Loucy (cell line): Measurements from ENCODE around the gene ALDH1A3.

ENCODE experiments used
- EZH2phosphoT487 ChIP-seq: fragments of 200-600 bp; IDR thresholded peaks from 2 replicates; pipeline ENCODE4 v1.6.1; 2018; ENCODE audit warnings: antibody characterized with exemption, mild to moderate bottlenecking, moderate library complexity, borderline replicate concordance
- TF ChIP-seq, protein P1 (sequence below): fragments of 200-600 bp; sonication (generic); conservative IDR thresholded peaks from 2 replicates; pipeline ENCODE4 v1.5.1; 2014; ENCODE audit warnings: mild to moderate bottlenecking, antibody characterized with exemption, low read length

DNA sequence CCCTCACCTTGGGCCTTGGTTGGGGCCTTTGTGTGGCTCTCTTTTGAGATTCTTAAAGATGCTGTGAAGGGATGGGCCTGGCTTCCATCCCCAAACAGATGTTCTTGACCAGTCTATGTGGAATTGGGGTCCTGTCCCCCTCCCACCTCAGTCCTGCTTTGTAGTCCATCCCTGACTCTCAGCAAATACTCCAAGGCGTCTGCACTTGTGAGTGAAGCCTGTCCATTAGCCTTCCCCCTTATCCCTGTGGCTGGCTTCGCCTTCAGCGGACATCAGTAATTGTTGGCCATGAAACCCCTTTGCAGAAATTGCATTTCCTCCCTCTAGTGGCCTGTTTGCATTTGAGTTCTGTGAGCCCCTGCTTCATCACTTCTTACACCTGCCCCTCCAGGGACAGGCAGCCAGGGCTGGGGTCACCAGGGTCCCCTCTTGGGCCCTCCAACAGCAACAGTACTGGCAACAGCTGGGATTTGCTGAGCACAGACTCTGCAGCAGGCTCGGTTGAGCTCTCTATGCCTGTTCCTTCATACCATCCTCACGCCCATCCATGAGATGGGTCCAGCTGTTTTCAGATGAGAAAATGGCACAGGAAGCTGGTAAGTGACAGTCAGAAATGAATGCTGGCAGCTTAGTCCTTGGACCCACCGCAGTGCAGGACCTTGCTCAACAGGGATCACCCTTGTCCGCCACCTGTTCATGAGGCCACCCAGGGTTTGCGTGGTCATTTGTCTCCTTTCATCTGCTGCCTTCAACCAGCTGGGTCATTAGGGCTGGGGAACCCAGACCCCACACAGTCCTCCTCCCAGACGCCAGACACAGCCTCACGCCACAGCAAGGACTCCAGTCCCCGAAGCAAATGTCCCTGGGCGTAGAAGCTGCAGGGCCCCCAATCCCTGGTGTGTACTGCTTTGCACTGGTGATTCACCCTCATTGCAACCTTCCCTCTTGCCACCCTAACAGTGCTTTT lies 30.6 kb downstream of the ALDH1A3 start:
- TF ChIP-seq, protein P1, sequence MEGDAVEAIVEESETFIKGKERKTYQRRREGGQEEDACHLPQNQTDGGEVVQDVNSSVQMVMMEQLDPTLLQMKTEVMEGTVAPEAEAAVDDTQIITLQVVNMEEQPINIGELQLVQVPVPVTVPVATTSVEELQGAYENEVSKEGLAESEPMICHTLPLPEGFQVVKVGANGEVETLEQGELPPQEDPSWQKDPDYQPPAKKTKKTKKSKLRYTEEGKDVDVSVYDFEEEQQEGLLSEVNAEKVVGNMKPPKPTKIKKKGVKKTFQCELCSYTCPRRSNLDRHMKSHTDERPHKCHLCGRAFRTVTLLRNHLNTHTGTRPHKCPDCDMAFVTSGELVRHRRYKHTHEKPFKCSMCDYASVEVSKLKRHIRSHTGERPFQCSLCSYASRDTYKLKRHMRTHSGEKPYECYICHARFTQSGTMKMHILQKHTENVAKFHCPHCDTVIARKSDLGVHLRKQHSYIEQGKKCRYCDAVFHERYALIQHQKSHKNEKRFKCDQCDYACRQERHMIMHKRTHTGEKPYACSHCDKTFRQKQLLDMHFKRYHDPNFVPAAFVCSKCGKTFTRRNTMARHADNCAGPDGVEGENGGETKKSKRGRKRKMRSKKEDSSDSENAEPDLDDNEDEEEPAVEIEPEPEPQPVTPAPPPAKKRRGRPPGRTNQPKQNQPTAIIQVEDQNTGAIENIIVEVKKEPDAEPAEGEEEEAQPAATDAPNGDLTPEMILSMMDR, result no peak; the same call in 1 of the 2 replicates
- no peak for TF ChIP-seq EZH2phosphoT487
